ENCODE data around the gene EIF3L. TPM values are rescaled to one million over a fixed set of nuclear protein-coding genes. Genes with fewer than 3 reads are reported as not detected.

Gene EIF3L
- polyA plus RNA-seq, 12 donors = 578 to 1,449 (median 1,314) TPM; not detected in 1

DNA sequence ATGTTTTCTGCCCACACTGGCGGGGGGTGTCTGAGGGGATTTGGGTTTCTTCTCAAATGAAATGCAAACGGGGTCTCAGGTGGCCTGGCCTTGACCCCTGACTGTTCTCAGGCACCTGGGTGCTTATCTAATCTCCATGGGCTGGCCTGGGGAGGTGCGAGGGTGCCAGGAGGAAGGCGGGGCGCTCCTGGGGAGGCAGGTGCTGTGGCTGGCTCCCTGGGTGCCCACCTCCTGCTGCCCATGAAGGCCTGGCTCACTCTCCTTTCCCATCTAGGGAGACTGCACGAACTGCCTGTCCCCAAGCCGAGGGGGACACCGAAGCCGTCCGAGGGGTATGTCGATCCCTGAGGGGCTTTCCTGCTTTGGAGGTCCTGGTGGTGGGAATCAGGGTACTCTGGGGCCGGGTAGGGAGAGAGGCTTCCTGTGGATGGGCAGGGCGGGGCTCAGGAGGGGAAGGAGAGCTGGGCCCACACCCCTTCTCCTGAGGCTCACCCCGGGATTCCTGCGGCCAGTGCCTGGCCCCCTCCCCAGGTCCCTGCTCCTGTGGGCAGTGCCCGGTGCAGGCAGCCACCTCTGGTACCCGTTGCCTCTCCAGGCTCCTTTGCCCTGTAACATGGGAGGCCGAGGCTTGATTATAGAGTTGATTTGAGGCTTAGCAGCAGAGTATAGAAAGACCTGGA is 75.3 kb downstream of the EIF3L start:
- DNase-seq = no peak

DNA sequence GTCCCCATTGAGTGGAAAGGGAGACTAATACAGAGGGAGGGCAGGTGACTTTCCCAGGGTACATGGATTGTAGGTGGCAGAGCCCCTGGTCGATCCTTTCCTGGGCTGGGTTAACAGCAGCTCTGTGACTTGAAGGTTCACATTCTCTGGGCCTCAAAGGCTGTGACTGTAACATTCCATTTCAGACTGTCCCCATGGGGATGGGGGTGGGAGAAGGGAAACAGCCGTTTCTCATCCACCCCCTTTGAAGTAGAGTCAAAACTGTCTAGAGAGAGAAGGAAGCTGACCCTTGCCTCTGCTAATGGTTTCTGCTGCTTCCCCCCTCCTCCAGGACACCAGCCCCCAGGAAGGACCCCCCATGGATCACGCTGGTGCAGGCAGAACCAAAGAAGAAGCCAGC is 76.1 kb downstream of the EIF3L start:
- no peak for DNase-seq

DNA sequence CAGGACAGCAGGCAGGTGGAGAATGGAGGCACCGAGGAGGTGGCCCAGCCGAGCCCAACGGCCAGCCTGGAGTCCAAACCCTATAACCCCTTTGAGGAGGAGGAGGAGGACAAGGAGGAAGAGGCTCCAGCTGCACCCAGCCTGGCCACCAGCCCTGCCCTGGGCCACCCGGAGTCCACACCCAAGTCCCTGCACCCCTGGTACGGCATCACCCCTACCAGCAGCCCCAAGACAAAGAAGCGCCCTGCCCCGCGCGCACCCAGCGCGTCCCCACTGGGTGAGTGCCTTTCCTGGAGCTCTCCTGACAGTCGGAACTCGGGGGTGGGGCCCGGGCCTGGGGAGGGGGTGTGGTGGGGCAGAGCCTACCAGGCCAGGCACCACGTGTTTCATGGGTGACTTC is 76.5 kb downstream of the EIF3L start:
- no peak for DNase-seq

DNA sequence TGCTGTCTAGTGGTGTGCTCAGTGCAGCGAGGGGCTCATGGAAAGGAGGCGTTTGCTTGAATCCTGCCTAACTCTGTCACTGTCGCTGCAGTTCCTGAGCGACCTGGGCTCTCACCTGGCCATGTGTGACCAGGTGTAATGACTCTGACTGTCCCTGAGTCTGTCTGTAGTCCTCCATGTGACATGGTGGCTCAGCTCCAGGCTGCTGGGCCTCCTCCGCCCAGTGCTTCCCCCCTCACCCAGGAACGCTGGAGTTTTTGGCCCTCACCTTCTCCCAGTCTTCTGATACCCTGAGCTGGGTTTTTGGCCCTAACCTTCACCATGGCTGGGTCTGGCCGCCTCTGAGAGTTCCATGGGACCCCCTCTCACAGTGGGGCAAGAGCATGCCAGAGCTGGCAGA is 77.1 kb downstream of the EIF3L start:
- DNase-seq = no peak

- no peak for DNase-seq
These were observed 77.8 kb downstream of the EIF3L start for GRCh38 chr22:37926771-37927636.

DNA sequence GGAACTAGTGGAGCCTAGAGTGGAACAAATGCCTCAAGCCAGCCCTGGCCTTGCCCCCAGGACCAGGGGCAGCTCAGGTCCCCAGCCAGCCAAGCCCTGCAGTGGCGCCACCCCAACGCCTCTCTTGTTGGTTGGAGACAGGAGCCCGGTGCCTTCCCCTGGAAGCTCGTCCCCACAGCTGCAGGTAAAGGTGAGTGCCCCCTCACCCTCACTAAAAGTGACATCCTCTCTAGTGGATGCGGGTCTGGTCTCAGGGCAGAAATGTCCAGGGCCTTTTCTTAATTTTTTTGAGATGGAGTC is 78.4 kb downstream of the EIF3L start:
- no peak for DNase-seq

DNA sequence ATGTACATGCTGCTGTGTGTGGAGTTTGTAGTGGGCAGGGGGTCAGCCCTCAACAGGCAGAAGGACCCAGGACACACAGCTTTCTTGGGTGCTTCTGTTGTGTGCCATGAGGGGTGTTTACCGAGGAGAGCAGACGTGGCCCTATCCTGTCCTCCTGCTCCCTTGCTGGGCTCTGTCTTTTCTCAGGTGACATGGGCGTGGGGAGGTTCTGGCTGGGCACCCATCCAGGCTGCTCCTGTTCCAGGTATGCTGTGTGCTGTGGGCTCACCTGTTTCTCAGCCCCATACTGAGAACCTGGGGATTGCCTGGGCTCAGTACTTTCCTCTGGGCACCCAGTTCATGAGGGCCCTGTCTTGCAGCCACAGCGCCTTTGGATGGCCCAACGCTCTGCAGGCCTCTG is 80.2 kb downstream of the EIF3L start:
- DNase-seq = no peak

DNA sequence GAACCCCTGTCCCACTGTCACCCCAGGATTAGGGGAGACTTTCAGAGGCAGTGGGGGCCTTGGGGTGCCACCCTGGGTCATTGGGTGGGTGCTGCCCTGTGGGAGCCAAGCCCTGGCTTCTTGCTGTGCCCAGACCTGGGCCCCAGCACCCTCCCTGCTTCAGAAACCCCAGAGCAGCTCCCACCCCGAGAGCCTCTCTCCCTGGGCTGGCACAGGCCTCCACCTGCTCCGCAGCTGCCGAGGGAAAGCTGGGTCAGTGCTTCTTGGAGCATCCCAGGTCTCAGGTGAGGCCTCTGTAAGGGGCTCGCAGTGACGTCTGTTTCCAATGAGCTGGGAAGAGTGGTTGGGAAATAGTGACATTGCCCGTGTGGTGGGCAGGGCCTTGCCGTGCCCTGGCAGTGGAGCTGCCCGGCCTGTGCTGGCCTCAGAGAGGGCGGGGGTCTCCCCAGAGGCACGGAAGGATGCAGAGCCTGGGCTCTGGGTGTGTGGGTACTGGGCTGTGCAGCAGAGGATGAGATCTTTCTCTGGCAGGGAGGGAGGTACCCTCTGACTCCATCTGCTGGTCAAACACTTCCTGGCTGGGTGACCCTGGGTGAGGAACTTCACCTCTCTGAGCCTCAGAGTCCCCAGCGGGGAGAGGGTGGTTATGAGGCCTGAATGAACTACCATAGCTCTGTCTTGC is 81.2 kb downstream of the EIF3L start:
- DNase-seq = no peak

GRCh38 chr22:37930952-37931440 is 81.8 kb downstream of the EIF3L start:
- DNase-seq = no peak

DNA sequence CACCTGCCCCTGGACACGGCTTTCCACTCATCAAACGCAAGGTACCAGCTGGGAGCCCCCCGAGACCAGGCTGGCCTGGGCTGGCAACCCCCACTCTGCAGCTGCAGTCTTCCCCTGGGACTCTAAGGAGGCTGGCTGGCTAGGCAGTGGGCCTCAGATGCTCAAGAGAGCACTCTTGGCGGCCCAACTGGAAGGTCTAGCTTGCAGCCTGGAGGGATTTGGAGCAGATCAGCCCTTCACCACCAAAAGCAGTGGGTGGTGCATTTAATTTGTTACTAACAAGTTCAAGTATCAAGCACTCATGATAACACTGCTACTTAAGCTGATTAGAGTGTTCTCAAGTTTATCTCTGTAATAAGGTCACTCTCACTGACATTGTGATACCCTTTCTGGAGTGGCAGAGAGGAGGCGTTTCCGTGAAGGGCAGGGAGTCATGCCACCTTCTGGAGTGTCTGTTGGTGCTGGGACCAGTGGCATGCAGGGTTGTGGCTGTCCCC is 82.7 kb downstream of the EIF3L start:
- DNase-seq = no peak

- no peak for DNase-seq
These were observed 83.2 kb downstream of the EIF3L start for GRCh38 chr22:37932401-37932800.

DNA sequence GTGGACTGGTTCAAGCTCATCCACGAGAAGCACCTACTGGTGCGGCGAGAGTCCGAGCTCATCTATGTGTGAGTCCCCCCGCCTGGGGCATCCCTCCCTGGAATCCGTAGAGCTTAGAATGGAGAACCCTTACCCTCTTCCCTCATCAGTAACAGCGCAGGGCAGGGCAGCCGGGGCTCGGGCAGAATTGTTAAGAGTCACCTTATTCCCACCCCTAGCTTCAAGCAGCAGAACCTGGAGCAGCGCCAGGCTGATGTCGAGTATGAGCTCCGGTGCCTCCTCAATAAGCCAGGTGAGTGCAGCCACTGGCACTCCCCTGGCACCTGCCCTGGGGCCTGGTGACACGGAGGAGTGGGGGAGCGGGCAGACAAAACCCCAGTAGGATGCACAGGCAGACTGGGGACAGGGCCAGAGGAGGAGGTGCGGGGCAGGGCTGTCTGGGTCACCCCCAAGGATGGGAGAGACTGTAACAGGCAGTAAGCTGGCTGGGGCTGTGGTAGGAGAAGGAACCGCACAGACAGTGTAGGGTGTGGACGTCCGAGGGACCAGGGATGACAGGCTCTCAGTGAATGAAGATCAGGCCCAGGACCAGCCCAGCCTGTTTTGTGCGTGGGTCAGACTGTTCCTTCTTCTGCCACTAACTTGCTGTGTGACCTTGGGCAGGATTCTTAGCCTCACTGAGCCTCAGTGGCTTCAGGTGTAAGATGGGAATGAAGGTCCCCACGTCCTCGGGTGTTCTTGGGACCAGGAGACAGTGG is 83.8 kb downstream of the EIF3L start:
- no peak for DNase-seq

GRCh38 chr22:37933711-37934376 is 84.6 kb downstream of the EIF3L start:
- DNase-seq = peak; percentile 68

Other genes starting within 250 kb of the EIF3L start
- 10 to 100 TPM in 11 of 12 donors, not detected in 1; 24.7 to 53.2 (median 39.4) TPM for gene GGA1, start 240.6 kb upstream of the EIF3L start, polyA plus RNA-seq (ENCODE audit: insufficient read length in 12 of 12)
- gene SH3BP1, start 209.8 kb upstream of the EIF3L start, polyA plus RNA-seq (ENCODE audit: insufficient read length in 12 of 12) = 10 to 100 TPM in 4 of 12 donors, 1 to 10 TPM in 7, not detected in 1; 5.2 to 27.2 (median 9.2) TPM
- gene PDXP, start 190.7 kb upstream of the EIF3L start, polyA plus RNA-seq (ENCODE audit: insufficient read length in 12 of 12) = 10 to 100 TPM in 11 of 12 donors, not detected in 1; 11.1 to 25.4 (median 16.6) TPM
- gene LGALS1, start 173.8 kb upstream of the EIF3L start, polyA plus RNA-seq (ENCODE audit: insufficient read length in 12 of 12) = 1,000 to 10,000 TPM in 11 of 12 donors, not detected in 1; 1,080 to 2,513 (median 1,522) TPM
- gene NOL12, start 163.1 kb upstream of the EIF3L start, polyA plus RNA-seq (ENCODE audit: insufficient read length in 12 of 12) = 10 to 100 TPM in 11 of 12 donors, not detected in 1; 12.0 to 26.4 (median 13.6) TPM
- 10 to 100 TPM in 11 of 12 donors, not detected in 1; 33.8 to 64.5 (median 39.2) TPM for gene TRIOBP, start 152.4 kb upstream of the EIF3L start, polyA plus RNA-seq (ENCODE audit: insufficient read length in 12 of 12)
- 1 to 10 TPM in 10 of 12 donors, not detected in 2; 3.6 to 6.3 (median 5.2) TPM for gene GCAT, start 41.5 kb upstream of the EIF3L start, polyA plus RNA-seq (ENCODE audit: insufficient read length in 12 of 12)
- not detected for gene GALR3, start 26.0 kb upstream of the EIF3L start, polyA plus RNA-seq (ENCODE audit: insufficient read length in 12 of 12)
- gene ANKRD54, start 5.1 kb upstream of the EIF3L start, polyA plus RNA-seq (ENCODE audit: insufficient read length in 12 of 12) = 10 to 100 TPM in 7 of 12 donors, 1 to 10 TPM in 4, not detected in 1; 7.7 to 16.4 (median 10.7) TPM
- gene MICALL1, start 56.9 kb downstream of the EIF3L start, polyA plus RNA-seq (ENCODE audit: insufficient read length in 12 of 12) = 10 to 100 TPM in 11 of 12 donors, not detected in 1; 39.0 to 60.7 (median 43.8) TPM
- gene C22orf23, start 104.2 kb downstream of the EIF3L start, polyA plus RNA-seq (ENCODE audit: insufficient read length in 12 of 12) = 10 to 100 TPM in 1 of 12 donors, 1 to 10 TPM in 9, not detected in 2; 6.0 to 10.7 (median 9.1) TPM
- gene POLR2F, start 104.3 kb downstream of the EIF3L start, polyA plus RNA-seq (ENCODE audit: insufficient read length in 12 of 12) = 10 to 100 TPM in 11 of 12 donors, not detected in 1; 29.5 to 53.0 (median 41.3) TPM
- 10 to 100 TPM in 2 of 12 donors, 1 to 10 TPM in 9, not detected in 1; 3.4 to 24.9 (median 6.7) TPM for gene SOX10, start 135.1 kb downstream of the EIF3L start, polyA plus RNA-seq (ENCODE audit: insufficient read length in 12 of 12)
- gene PICK1, start 208.0 kb downstream of the EIF3L start, polyA plus RNA-seq (ENCODE audit: insufficient read length in 12 of 12) = 10 to 100 TPM in 3 of 12 donors, 1 to 10 TPM in 8, not detected in 1; 6.1 to 21.5 (median 9.2) TPM
- gene SLC16A8, start 234.8 kb downstream of the EIF3L start, polyA plus RNA-seq (ENCODE audit: insufficient read length in 12 of 12) = 1 to 10 TPM in 10 of 12 donors, not detected in 2; 1.0 to 2.6 (median 1.8) TPM